D341Med (cell line): ENCODE results near the gene ANP32A.

Experiments used
- DNase-seq: peaks from one replicate; pipeline ENCODE4 v3.0.0; 2012; ENCODE audit warnings: low spot score

ANP32A gene

DNA sequence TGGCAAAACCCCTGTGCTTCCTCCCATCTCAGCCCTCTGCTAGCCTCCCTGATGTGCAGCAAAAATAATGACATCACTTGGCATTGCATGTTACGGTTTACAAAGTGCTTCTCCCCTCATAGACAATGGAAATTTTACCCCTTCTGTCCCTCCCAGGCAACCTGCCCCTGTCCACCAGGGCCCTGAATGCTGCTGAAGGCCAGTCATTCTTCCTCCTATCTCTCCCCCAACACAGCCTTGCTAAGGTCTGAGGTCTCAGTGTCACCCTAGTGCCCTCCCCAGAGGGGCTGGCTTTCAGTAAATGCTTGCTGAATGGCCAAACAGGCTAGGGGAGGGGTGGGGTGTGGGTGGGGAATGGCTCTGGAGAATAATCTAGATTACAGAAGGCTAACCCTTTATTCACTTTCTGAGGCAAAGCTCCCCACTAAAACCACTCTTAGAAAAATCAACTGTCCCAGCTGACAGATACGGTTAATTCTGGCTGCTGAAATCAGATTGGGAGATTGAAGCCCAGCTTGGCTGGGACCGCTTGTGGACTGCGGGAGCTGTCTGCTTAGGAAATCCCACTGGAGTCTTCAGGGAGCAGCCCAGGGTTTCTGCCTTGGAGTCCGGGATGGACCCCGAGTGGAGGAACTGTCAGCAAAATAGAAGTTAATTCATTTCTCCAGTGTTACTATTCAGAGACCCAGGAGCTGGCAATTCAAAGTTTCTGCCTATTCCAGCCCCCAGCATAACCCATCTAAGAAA is 22.9 kb downstream of the ANP32A start:
- DNase-seq: peak; percentile 61

DNA sequence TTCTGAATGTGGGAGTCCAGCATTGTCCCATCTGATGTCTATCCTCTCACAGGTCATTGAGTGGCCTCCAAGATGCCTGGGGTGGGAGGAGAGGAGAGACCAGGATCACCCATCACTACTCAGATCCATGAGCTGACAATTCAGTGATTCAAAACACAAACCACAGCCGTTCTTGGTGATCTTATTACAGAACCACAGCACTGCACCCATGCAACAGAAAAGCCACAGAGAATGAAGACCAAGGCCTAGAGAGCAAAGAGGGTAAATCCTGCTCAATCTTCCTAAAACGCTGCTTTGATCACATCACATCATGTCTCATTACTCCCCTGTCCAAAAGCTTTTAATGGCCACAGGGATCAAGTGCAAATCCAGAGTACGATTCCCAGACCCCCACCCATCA is 23.5 kb downstream of the ANP32A start:
- no peak for DNase-seq

- DNase-seq: no peak
Measured at GRCh38 chr15:68796576-68796975, 24.1 kb downstream of the ANP32A start.

DNA sequence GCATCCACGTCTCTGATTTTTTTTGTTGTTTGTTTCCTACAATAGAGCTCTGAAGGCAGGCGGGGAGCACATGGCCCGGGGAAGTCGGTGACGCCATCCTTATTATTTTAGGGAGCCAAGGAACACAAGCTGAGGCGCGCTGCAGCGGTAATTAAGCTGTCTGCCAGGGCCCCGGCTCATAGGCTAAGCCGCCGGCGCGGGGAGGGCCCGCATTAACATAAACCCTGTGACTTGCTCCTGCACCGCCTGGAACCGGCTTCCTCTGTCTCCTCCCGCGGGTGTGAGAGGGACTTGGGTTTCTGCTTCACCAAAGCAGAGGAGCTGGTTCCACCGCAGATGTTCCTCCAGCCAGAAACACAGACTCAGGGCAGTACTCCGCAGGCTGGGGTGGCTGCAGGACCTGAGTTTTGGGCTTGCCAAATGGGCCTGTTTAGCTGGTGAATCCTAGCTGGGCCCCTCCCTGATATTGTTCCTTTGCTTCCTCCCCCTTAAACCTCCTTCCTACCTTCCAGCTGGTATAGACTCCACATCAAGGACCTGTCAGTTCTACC is 25.3 kb downstream of the ANP32A start:
- peak; percentile 96 for DNase-seq

DNA sequence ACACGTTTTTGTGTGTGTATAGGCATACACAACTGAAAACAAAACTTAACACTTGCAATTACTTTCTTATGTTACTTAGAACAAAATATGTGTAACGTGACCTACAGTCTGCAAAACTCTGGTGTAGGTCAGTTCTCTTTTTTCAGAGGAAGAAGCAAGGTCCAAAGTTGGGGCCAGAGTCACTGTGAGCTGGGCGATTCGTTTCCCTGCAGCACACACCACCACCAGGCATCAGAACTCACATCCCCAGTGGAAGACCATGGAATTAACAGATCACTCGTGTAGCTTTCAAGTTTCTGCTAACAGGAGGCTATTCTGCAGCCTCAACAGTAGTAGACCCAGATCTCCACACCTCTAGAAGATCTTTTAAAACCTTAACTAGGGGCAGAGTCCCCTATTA is 25.8 kb downstream of the ANP32A start:
- DNase-seq: no peak

DNA sequence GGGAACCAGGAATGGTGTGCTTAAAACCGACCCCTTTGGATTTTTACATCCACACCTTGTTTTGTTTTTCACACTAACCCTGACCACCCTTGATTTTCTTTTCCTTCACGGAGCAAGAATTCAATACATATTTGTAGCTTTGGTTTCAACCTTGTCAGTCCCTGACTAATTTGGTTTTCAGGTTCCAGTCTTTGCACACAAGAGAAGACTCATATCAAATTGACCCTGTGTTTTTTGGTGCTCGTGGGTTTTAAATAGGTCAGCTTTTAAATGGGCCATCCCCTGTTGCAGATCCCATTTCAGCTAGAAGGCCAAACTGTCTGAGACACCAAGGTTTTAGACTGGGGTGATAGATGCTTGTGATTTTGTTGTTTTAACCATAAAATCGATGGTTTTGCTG is 26.4 kb downstream of the ANP32A start:
- DNase-seq: no peak

- no peak for DNase-seq
Measured at GRCh38 chr15:68793776-68794175, 26.9 kb downstream of the ANP32A start.

DNA sequence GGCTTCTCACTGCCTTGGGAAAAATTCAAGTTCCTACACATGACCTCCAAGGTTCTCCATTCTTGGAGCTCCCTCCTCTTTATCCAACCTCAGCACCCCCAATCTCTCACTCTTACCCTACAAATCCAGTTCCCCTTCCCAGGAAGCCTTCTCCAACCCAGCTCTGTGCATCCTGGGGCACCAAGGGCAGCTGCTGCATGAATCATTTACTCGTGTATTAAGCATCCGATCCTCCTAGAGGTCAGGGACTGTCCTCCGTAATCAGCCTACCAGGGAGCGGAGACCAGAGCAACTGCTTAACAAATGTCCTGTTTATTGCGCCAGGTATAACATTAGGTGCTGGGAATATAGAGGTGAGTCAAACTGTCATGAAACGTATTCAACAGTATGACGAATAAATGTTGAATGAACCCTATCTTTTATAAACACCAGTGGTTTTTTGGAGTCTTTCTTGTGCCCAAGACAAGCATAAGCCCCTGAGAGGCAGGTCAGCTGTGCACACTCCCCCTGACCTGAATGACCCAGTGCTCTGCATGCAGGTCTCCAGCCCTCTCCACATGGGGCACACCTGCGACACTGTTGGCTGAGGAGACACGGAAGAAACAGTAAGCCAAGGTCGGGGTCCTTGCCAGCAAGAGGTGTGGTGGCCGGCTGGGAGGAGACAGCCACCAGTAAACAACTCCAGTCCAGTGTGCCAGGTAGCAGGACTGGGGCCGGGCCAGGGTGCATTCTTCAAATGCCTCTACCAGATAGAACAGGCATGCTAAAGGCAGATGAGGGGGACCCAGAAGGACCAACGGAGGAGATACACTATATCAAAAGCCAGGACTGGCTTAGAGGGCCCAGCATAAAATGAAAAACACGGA is 27.6 kb downstream of the ANP32A start:
- no peak for DNase-seq

DNA sequence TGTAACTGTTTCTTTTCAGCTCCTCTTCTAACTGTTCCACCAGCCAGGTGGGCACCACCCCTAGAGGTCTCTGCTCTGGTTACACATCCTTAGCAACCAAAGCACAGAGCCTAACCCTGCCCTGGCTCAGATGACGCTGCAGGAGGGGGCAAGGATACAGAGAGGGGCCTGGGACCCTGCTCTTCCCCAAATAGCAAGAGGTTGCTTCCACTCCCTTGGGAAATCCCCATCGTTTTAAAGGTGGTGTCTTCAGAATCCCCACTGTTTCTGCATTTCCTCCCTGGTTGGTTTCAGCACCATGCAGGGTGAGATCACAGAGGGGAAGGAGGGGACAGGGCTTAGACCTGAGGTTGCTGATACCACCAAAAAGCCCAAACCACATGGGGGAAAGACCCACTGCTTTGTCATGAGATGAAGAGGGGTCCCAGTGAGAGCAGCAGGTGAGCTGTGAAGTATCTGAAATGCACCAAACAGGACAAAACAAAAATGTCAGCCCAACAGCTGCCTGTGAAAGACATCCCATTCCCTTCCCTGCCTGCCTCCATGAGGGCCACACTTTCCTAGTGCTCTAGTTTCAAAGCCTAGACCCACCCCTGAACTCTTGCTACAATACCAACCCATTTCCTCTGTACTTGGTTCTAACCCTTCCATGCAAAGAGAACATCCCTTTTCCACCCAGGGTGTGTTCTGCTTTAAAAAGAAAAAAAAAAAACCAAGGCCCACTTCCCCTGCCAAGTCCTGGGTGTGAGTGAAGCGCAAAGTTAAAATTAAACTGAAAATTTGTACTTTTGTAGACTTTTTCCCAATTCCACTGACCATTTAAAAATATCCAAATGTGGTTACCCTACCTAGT is 29.0 kb downstream of the ANP32A start:
- DNase-seq: no peak

DNA sequence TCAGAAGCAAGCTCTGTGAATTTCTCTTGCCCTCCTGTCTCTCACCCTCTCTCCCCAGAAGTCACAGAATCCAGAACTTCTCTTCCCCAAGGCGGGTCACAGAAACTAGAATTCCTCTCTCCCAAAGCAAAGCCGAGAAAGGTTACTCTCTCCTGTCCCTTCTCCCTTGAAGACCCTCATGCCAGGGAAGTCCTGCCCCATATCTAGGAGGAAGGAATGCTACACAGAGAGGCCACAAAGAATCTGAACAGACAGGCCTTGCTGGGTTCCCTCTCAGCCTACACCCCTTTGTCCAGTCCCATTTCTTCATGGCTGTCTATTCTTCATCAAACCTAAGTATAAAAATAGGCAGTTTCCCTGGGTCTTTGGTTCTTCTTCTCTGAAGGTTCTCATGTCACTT is 29.8 kb downstream of the ANP32A start:
- DNase-seq: no peak

DNA sequence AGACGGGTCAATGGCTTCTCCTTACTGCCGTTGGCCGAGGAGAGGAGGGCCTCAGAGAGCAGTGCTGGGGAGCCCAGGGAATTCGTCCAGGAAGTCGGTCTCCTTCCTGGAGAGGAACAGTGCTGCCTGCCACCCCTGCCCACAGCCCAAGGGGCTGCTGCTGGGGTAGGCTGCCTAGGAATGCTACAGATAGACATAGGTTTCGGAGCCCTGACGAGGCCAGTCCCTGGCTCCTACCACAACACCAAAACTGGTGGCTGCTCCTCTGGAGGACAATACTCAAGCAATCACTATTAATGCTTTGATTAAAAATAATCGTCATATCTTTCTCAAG is 30.5 kb downstream of the ANP32A start:
- DNase-seq: no peak

- no peak for DNase-seq
Measured at GRCh38 chr15:68789534-68790241, 31.0 kb downstream of the ANP32A start.

DNA sequence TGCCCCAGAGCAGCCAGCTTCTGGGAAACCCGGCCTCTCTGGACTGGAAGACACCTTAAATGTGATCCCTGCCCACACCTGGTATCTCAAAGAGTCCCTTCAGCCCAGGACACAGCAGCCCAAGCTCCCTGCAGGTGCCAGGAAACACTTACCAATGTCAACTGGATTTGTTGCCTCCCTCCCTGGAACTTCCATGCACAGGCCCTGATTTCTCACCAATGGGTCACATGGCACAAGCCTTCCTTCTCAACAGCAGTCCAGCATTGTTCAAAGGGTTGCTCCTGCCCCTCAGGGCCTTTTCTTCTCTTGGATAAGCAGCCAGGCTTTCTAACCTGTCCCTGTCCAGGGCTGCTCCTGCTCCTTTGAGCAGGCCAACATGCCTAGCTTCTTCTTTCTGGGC is 31.6 kb downstream of the ANP32A start:
- no peak for DNase-seq

GRCh38 chr15:68788264-68788624 is 32.5 kb downstream of the ANP32A start:
- DNase-seq: no peak

GRCh38 chr15:68787609-68788263 is 33.0 kb downstream of the ANP32A start:
- no peak for DNase-seq

DNA sequence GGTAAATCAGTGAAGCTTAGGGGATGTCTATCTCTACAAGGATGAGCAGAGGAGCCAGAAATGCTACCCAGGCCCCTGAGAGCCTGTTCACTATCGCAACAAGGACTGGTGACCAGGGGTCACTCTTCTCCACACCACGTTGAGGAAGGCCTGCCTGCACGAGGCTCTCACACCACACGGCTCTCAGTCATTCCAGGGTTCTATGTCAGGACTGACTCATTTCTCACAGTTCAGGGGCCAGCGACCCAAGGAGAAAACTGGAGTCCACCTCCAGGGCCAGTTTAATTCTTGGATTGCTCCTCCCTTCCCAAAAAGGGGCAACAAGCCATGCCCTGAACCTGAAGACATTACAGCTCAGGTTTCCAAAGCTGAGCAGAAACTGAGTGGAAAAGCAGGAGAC is 33.9 kb downstream of the ANP32A start:
- no peak for DNase-seq

GRCh38 chr15:68785541-68785940 is 35.2 kb downstream of the ANP32A start:
- DNase-seq: no peak

DNA sequence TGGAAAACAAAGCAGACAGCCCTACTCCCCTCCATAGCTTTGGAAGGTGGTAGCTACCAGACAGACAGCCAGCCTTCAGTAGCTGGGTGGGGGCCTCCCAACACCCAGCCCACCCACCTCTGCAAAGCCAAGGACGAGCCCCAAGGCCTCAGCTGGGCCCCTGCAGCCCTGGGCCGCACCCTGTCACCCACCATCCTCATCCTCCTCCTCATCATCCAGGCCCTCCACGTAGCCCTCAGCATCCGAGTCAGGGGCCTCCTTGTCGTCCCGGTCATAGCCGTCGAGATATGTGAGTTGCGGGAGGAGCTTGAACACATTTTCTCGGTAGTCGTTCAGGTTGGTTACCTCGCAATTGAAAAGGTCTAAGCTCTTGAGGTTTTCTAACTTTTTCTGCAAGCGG is 36.5 kb downstream of the ANP32A start:
- no peak for DNase-seq

DNA sequence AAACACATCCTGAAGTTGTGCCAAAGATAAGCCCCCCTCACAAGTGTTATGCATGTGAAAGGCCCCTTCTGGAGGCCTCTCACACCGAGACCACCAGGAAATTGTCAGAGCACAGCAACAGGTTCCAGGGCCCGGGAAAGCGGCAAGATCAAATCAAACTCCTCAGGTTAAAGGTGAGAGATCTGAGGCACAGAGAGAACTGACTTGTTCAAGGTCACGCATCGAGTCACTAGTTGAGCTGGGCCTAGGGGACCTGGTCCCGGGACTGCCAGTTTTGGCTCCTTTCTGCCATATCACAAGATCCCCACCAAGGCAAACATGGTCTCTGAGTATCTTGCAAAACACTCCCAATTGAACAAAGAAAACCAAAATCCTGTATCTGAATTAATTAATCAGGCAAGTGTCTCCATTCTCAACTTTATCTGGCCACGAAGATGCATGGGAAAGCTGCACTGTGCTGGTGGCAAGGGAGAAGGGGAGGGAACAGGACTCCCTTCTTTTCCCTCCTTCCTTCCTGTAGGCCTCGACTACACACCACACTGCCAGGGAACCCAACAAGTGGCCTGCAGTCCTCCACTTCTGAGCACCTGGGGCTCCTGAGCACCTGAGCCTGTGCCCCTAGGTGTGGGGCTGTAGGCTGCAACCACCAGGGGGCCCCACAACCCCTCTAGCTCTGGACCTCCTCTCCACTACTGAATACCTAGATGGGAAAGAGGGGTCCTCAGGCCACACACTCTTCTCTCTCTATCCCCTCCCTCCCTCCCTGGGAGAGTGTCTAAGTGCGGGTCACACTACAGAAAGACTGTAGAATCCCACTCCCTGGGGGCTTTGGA is 37.3 kb downstream of the ANP32A start:
- peak; percentile 75 for DNase-seq

- DNase-seq: no peak
Measured at GRCh38 chr15:68782589-68783161, 38.0 kb downstream of the ANP32A start.
